HG03432 (cell line): Measurements from ENCODE around the gene MAP3K2.

Experiments used
- ATAC-seq: cut with Tn5 transposase; IDR thresholded peaks from one replicate; pipeline ENCODE4 v1.9.1; 2021; ENCODE audit warnings: mild to moderate bottlenecking, moderate library complexity; ENCODE audit not compliant: unreplicated experiment

Gene MAP3K2

DNA sequence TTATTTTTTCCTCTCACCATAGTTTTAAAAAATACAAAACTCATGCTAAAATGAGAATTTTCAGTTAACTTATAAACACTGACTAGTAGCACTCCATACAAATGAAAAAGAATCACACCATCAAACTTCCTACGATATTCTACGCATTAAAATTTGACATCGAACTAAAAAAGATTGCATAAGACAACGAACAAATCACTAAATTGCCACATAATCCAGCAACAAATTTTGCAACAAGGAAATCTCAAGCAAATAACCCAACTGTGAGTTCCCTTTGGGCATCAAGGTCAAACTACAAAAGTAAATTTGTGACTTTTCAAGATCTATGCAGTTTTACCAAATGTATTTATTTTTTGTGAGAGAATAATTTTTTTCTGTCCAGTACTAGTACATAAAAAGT is 1.5 kb downstream of the MAP3K2 start:
- ATAC-seq, result no peak

DNA sequence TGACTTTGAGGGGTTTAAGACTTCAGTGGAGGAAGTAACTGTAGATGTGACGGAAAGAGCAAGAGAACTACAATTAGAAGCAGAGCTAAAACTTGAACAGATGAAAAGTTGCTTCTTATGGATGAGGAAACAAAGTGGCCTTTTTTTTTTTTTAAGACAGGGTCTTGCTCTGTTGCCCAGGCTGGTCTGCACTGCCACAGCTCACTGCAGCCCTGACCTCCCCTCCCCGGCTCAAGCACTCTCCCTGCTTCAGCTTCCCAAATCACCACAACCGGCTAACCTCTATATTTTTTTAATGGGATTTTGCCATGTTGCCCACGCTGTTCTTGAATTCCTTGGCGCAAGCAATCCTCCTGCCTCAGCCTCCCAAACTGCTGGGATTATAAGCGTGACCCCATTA is 3.2 kb downstream of the MAP3K2 start:
- ATAC-seq, result no peak

DNA sequence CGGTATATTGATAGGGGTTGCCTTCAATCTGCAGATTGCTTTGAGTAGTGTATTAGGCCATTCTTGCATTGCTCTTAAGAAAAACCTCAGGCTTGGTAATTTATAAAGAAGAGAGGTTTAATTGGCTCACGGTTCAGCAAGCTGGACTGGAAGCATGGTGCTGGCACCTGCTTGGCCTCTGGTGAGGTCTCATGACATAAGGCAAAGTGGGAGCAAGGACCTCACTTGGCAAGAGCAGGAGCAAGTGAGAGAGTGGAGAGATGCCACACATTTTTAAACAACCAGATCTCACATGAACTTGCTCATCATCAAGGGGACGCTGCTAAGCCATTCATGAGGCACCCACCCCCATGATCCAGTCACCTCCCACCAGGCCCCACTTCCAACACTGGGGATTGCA is 4.9 kb downstream of the MAP3K2 start:
- ATAC-seq, result no peak

DNA sequence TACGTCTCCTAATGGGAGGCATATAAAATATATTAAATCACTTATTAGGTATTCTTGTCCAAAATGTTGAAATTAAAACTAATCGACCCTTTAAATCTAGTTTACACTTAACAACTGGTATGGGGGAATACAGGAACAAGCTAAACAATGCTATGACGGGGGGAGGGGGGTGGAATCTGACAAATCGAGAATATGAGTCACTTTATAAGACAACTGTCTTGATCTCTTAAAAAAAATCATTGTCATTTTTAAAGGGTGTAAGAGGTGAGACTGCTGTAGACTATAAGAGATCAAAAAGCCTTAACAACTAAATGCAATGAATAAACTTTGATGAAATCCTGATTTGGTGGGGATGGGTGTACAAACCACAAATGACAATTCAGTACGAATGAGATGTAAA is 6.0 kb downstream of the MAP3K2 start:
- ATAC-seq, result no peak

DNA sequence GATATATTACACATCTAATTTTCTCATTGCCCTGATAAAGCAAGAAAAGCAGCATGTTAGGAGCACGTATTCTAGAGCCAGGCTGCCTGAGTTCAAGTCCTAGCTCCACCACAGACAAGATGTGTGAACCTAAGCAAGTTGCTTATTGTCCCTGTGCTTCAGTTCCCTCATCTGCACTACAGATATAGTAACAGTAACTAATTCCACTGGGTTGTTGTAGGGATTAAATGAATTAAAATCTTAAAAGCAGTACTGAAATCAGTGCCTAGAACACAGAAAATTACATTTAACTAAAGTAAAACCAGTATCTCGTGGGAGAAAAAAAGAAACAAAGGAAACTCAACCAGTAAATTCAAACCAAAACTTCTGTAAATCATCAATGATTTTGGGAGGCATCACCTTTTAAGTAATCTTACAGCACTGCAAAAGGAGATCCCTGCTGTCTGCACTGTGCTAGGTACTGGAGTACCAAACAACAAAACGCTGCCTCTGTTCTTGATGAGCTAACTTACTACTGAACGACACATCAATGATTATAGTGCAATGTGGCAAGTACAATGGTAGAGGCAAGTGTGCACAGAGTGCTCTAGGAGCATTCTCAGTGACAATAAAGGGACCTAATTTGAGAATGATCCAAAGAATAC is 7.9 kb downstream of the MAP3K2 start:
- no peak for ATAC-seq

DNA sequence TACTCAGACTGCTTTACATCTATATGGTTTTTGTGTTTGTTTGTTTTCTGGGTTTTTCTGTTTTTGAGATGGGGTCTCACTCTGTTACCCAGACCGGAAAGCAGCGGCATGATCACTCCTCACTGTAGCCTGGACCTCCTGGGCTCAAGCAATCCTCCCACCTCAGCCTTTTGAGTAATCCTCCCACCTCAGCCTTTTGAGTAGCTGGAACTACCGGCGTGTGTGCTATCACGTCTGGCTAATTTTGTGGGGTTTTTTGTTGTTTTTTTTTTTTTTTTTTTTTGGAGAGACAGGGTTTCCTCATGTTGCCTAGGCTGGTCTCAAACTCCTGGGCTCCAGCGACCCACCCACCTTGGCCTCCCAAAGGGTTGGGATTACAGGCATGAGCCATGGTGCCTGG is 9.1 kb downstream of the MAP3K2 start:
- ATAC-seq, result no peak

DNA sequence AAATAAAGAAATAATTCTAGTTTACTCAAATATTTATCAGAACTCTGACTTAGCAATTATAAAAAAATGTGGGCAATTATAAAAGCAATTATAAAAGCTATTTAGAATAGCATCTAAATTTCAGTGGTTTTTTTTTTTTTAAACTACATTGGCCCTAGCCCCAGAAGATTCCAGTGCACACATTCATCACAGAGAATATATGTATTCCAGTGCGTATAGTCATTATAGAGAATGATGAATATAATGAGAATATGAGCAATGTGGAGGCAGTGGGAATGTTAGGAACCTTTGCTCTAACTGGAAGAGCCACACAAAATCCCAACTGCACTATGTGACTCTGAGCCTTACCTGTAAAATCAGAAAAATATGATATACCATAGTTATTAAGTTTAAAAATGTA is 10.5 kb downstream of the MAP3K2 start:
- no peak for ATAC-seq

DNA sequence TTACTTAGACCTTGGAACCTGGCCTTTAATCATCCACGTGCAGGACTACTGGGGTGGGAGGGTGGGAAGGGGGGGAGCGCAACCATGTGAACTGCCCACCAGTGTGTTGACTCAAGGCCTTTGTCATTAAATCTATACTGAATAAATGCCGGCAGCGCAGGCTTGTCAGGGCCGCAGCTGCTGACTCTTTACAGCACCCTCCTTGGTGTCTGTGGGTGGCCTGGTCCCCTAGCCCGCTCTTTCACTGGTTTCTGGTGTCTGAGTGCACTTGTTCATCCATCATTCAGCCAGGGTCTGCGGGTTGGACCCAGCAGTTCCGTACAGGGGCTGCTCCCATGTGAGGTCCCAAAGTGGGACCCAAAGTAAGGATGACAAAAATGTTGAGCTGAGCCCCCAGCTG is 11.5 kb downstream of the MAP3K2 start:
- no peak for ATAC-seq

DNA sequence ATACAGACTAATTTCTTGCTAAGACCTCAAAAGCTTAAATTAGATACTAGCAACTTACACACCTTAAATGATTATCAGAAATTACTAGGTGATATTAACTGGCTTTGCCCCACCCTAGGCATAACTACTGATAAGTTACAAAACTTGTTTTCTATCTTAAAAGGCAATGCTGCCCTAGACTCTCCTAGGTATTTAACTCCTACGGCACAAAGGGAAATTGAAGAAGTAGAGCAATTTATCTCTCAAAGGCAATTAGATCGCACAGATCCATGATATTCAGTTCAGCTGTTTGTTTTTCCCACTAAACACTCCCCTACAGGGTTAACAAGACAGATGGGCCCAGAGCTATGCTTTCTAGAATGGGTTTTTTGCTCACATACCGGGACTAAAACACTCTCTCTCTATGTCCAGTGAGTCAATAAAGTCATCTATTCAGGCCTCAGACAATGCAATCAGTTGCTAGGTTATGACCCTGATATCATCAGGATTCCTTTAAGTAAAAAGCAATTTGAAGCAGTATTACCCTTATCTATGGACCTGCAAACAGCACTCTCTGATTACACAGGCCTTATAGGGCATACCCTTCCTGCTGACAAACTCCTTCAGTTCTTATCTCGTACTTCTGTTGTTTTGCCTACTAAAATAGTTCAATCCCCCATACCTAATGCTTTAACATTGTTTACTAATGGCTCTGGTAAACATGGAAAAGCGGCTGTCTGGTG is 14.3 kb downstream of the MAP3K2 start:
- no peak for ATAC-seq

DNA sequence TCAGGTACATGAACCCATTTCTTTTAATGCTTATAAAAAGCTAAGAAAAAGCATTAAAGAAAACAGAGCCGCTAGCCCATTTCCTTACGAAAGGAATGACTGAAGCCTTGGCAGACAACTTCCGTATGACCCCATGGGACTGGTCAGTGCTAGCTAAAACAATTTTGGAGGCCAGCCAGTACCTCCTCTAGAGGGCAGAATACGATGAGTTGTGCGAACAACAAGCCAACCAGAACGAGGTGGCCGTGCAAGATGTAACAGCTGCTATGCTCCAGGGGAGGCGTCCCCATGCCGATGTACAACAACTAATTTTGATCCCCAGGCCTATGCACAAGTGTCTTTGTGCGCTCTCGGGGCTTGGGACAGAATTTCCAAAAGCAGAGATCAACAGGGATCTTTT is 16.7 kb downstream of the MAP3K2 start:
- ATAC-seq, result no peak

DNA sequence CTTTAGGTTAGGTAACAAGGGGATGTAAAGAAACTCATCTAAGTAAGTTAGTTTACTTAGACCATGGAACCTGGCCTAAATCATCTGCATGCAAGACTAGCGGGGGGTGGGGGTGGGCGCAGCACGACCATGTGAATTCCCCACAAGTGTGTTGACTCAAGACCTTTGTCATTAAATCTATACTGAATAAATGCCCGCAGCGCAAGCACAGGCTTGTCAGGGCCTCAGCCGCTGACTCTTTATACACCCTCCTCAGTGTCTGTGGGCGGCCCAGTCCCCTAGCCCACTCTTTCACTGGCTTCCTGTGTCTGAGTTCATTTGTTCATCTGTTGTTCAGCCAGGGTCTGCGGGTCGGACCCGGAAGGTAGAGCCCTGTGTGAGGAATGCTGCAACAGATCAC is 17.8 kb downstream of the MAP3K2 start:
- ATAC-seq, result no peak

DNA sequence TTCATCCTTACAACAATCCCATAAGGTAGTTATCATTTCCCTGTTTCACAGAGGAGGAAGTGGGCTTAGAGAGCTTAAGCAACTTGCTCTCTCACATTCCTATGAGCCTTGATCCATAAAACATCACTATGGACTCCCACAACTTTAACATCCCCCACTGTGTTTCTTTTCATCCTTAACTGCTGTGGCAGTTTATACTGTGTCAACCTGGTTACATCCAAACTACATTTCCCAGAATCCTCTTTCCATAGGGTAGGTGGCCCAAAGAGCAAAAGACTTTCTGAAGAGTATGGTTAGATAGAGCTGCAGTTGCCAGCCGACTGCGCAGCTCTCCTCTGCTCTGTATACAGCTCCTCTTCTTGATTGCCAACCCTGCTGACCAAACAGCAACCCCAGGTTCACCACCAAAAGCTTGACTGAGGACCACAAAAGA is 22.5 kb downstream of the MAP3K2 start:
- no peak for ATAC-seq

DNA sequence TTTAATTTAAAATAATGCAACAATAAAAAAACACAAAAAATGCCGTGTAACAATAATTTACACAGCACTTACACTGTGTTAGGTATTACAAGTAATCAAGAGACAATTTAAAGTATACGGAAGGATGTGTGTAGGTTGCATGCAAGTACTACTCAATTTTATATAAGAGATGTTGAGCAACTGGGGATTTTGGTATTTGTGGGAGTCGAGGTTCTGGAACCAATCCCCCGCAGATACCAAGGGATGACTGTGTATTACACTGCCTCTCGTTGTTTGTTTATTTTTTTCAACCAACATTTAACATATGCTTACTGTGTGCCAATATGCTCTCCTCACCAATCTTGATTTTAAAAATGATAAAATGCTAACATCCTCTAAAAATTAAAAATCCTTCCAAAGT is 24.8 kb downstream of the MAP3K2 start:
- ATAC-seq, result no peak

DNA sequence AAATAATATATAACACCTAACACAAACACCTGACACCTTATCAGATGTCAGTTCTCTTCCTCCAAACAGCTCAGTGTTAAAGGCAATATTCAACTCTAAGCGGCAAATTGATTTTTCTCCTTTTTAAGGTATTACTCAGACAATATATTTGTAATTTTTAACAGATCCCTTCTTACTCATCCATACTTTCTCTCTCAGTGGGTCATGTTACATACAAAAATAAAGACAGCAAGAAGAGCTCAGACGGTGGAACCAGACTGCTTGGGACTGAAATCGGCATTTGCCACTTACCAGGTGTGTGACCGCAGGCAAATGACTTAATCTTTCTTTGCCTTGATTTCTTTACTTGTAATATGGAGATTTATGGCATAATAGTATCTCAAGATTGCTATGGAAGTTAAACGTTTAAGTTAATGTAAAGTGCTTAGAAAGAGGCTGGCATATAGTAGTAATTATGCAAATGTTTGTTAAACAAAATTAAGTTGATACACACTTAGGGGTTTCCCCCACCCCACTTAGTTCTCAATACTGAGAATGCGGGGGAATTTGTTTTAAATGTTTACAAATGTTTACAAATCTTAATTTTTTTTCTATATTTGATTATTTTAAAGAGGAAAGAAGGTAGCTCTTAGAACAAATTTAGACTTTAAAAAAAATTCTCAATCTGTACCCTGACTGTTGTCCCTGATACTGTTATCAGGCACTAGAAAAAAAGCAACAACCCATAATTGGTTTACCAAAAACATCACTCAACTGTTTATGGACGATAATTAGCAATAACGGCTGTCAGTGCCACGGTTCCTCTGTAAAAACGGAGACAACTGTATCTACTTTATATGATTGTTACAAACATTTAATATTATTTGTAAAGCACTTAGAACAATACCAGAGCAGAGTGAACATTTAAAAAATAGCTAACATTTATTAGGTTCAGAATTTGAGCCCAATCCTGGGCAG is 25.6 kb downstream of the MAP3K2 start:
- no peak for ATAC-seq

DNA sequence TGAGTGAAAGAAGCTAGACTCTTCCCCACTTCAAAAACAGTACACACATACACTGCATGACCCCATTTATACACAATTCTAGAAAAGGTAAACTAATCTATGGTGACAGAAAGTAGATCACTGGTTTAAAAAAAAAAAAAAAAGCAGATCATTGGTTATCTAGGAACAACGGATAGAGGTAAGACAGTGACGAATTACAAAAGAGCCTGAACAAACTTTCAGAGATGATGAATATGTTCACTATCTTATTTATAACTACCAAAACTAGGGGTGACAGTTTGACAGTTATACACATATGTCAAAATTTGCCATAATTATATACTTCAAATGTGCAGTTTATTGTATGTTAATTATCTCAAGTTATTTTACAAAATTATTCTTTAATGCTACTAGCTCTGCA is 27.5 kb downstream of the MAP3K2 start:
- ATAC-seq, result no peak

DNA sequence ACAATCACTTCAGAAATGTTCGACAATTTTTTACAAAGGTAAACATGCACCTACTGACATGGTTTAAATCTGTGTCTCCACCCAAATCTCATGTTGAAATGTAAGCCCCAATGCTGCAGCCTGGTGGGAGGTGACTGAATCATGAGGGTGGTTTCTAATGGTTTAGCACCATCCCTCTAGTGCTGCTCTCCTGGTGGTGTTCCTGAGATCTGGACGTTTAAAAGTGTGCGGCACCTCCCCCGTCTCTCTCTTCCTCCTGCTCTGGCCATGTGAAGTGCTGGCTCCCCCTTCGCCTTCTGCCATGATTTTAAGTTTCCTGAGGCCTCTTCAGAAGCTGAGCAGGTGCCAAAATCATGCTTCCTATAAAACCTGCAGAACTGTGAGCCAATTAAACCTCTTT is 28.3 kb downstream of the MAP3K2 start:
- ATAC-seq, result no peak

DNA sequence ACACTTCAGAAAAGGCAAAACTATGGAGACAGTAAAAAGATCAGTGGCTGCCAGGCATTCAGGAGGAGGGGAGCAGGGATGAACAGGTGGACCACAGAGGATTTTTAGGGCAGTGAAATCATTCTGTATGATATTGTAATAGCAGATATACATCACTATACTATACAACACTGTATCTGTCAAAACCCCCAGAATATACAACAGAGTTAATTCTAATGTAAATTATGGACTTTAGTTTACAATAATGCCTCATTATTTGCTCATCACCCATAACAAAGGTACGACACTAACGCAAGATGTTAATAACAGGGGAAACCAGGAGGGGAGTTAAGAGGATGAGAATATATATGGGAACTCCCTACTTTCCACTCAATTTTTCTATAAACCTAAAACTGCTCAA is 28.8 kb downstream of the MAP3K2 start:
- ATAC-seq, result no peak

DNA sequence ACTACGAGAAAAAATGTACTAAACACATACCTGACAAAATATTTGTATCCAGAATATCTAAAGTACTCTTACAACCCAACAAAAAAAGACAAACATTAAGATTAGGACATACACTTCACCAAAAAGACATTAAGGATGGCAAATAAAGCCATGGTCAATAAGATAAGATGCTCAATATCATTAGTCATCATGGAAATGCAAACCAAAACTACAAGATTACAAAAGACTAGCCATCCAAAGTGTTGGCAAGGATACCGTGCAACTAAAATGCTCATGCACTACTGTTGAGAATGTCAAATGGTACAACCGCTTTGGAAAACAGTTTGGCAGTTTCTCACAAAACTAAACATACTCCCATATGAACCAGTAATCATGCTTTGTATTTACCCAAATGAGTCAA is 29.7 kb downstream of the MAP3K2 start:
- no peak for ATAC-seq

DNA sequence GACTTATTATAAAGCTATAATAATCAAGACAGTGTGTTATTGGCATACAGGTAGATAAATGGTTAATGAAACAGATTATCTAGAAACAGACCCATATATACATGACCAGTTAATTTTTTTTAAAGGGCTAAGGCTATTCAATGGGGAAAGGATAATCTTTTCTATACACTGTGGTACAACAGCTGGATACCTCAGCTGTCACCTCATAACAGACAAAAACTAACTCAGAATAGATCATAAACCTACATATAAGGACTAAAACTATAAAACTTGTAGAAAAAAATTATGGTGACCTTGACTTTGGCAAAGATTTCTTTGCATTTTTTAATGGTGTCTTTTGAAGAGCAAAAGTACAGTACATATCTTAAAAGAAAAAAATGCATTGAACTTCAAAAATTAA is 30.2 kb downstream of the MAP3K2 start:
- ATAC-seq, result no peak

DNA sequence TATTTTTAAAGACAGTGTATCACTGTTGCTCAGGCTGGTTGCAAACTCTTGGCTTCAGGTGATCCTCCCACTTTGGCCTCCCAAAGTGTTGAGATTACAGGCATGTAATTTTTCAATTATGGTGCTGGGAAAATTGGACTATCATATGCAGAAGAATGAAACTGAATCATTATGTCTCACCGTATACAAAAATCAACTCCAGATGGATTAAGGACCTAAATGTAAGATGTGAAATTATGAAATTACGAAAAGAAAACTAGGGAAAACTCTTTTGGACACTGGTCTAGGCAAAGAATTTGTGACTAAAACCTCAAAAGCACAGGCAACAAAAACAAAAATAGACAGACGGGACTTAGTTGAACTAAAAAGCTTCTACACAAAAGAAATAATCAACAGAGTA is 31.2 kb downstream of the MAP3K2 start:
- no peak for ATAC-seq

DNA sequence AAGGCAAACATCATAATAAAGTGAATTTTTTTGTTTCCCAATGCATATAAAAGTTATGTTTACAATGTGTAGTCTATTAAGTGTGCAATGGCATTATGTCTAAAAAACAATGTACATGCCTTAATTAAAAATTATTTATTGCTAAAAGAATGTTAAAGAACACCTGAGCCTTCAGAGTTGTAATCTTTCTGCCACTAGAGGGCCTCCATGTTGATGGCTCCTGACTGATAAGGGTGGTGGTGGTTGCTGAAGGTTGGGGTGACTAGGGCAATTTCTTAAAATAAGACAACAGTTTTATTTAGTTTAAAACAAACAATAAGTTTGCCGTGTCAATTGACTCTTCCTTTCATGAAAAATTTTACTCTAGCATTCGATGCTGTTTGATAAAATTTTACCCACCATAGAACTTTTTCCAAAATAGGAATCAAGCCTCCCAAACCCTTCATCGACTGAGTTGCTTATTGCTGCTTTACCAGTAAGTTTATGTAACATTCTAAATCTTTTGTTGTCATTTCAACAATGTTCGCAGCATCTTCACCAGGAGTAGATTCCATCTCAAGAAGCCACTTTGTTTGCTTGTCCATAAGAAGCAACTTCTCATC is 32.3 kb downstream of the MAP3K2 start:
- ATAC-seq, result no peak
